H9 (cell line): ENCODE measurements around the gene TSPAN11. TPM values are rescaled to one million over a fixed set of nuclear protein-coding genes. Genes with fewer than 3 reads are reported as not detected.

ENCODE experiments used
- DNase-seq: peaks from one replicate; pipeline ENCODE4 v3.0.0-alpha.2; 2017
- H2AFZ ChIP-seq: one replicate; pipeline ENCODE4 v1.6.1; 2013; ENCODE audit warnings: mild to moderate bottlenecking, low read length, control low read depth, moderate library complexity
- H2AK5ac ChIP-seq: 2 replicates; pipeline ENCODE4 v1.6.1; 2013; ENCODE audit warnings: low read length, control low read depth, mixed read lengths; ENCODE audit not compliant: insufficient read length
- H2BK120ac ChIP-seq: one replicate; pipeline ENCODE4 v1.6.1; 2013; ENCODE audit warnings: low read depth, mild to moderate bottlenecking, low read length, control low read depth, inconsistent platforms; ENCODE audit not compliant: poor library complexity, severe bottlenecking
- H2BK12ac ChIP-seq: 2 replicates; pipeline ENCODE4 v1.6.1; 2013; ENCODE audit warnings: low read length, control low read depth, mixed read lengths, low read depth; ENCODE audit not compliant: insufficient read length
- H2BK15ac ChIP-seq: 2 replicates; pipeline ENCODE4 v1.6.1; 2013; ENCODE audit warnings: low read depth, low read length, control low read depth
- H2BK20ac ChIP-seq: one replicate; pipeline ENCODE4 v1.6.1; 2013; ENCODE audit warnings: low read depth, mild to moderate bottlenecking, low read length, control low read depth, inconsistent platforms; ENCODE audit not compliant: poor library complexity, severe bottlenecking
- H2BK5ac ChIP-seq: 2 replicates; pipeline ENCODE4 v1.6.1; 2013; ENCODE audit warnings: low read length, control low read depth, mixed read lengths; ENCODE audit not compliant: insufficient read length
- H3K14ac ChIP-seq: 2 replicates; pipeline ENCODE4 v1.6.1; 2013; ENCODE audit warnings: low read length, control low read depth; ENCODE audit not compliant: insufficient read depth
- H3K18ac ChIP-seq: 2 replicates; pipeline ENCODE4 v1.6.1; 2013; ENCODE audit warnings: low read depth, mild to moderate bottlenecking, mixed read lengths, low read length, control low read depth; ENCODE audit not compliant: insufficient read length
- H3K23ac ChIP-seq: 2 replicates; pipeline ENCODE4 v1.6.1; 2013; ENCODE audit warnings: low read length, control low read depth, mixed read lengths, low read depth; ENCODE audit not compliant: insufficient read length
- H3K23me2 ChIP-seq: 2 replicates; pipeline ENCODE4 v1.6.1; 2013; ENCODE audit warnings: low read depth, mild to moderate bottlenecking, mixed read lengths, low read length, control low read depth; ENCODE audit not compliant: insufficient read length, poor library complexity, severe bottlenecking
- H3K27ac ChIP-seq: 2 replicates; pipeline ENCODE4 v1.5.1; 2013; ENCODE audit warnings: low read length, control low read depth, mixed read lengths, low read depth; ENCODE audit not compliant: insufficient read length
- H3K27me3 ChIP-seq: 2 replicates; pipeline ENCODE4 v1.6.1; 2013; ENCODE audit warnings: low read length, control low read depth, inconsistent platforms; ENCODE audit not compliant: insufficient read depth
- H3K4ac ChIP-seq: 2 replicates; pipeline ENCODE4 v1.6.1; 2013; ENCODE audit warnings: low read depth, mild to moderate bottlenecking, control low read depth, inconsistent platforms, low read length, moderate library complexity
- H3K4me1 ChIP-seq: 2 replicates; pipeline ENCODE4 v1.6.1; 2013; ENCODE audit warnings: low read length, control low read depth, inconsistent platforms; ENCODE audit not compliant: insufficient read depth
- H3K4me2 ChIP-seq: 2 replicates; pipeline ENCODE4 v1.6.1; 2013; ENCODE audit warnings: low read length, control low read depth, mixed read lengths; ENCODE audit not compliant: insufficient read length, insufficient read depth
- H3K56ac ChIP-seq: 2 replicates; pipeline ENCODE4 v1.6.1; 2013; ENCODE audit warnings: low read depth, mild to moderate bottlenecking, mixed read lengths, low read length, control low read depth; ENCODE audit not compliant: insufficient read length
- H3K79me1 ChIP-seq: 2 replicates; pipeline ENCODE4 v1.6.1; 2013; ENCODE audit warnings: low read depth, mild to moderate bottlenecking, moderate library complexity, low read length, control low read depth, inconsistent platforms; ENCODE audit not compliant: insufficient read depth, poor library complexity, severe bottlenecking
- H3K79me2 ChIP-seq: 2 replicates; pipeline ENCODE4 v1.6.1; 2013; ENCODE audit warnings: low read length, control low read depth, inconsistent platforms; ENCODE audit not compliant: insufficient read depth
- H3K9ac ChIP-seq: 2 replicates; pipeline ENCODE4 v1.6.1; 2013; ENCODE audit warnings: low read length, control low read depth, mixed read lengths; ENCODE audit not compliant: insufficient read length; ENCODE audit errors: extremely low read depth
- H3K9me3 ChIP-seq: one replicate; pipeline ENCODE4 v1.6.1; 2013; ENCODE audit warnings: low read depth, low read length, inconsistent platforms; ENCODE audit not compliant: control insufficient read depth
- H3T11ph ChIP-seq: one replicate; pipeline ENCODE4 v1.6.1; 2013; ENCODE audit warnings: mild to moderate bottlenecking, low read length, control low read depth, inconsistent platforms
- H4K20me1 ChIP-seq: one replicate; pipeline ENCODE4 v1.6.1; 2013; ENCODE audit not compliant: control insufficient read depth, insufficient read length, insufficient read depth
- H4K5ac ChIP-seq: 2 replicates; pipeline ENCODE4 v1.6.1; 2013; ENCODE audit warnings: low read depth, mild to moderate bottlenecking, mixed read lengths, low read length, control low read depth; ENCODE audit not compliant: insufficient read length
- H4K8ac ChIP-seq: replicated peaks from 2 replicates; pipeline ENCODE4 v1.6.1; 2013; ENCODE audit warnings: low read length, control low read depth, mixed read lengths, low read depth; ENCODE audit not compliant: insufficient read length
- H4K91ac ChIP-seq: 2 replicates; pipeline ENCODE4 v1.6.1; 2013; ENCODE audit warnings: low read depth, mild to moderate bottlenecking, moderate library complexity, mixed read lengths, low read length, control low read depth; ENCODE audit not compliant: insufficient read length
- H3K27ac Mint-ChIP-seq, 3 experiments: 2 replicates in 2 of 3; 3 replicates in 1 of 3; pipeline ENCODE4 v1.8.0; 2020 to 2021; ENCODE audit warnings: mixed read lengths in 3 of 3, mild to moderate bottlenecking in 1 of 3, moderate library complexity in 1 of 3
- H3K27me3 Mint-ChIP-seq: 2 replicates; pipeline ENCODE4 v1.8.0; 2021; ENCODE audit warnings: low read depth, mild to moderate bottlenecking, moderate library complexity, mixed read lengths
- H3K36me3 Mint-ChIP-seq, 3 experiments: 2 replicates in 2 of 3; 3 replicates in 1 of 3; pipeline ENCODE4 v1.8.0; 2020 to 2021; ENCODE audit warnings: low read depth in 3 of 3, mixed read lengths in 3 of 3; ENCODE audit not compliant: insufficient read depth in 1 of 3
- H3K4me1 Mint-ChIP-seq, 2 experiments: 2 replicates each; pipeline ENCODE4 v1.8.0; 2020; ENCODE audit warnings: mixed read lengths in 2 of 2
- H3K4me3 Mint-ChIP-seq, 2 experiments: 2 replicates in 1 of 2; 3 replicates in 1 of 2; pipeline ENCODE4 v1.8.0; 2020 to 2021; ENCODE audit warnings: mild to moderate bottlenecking in 2 of 2, mixed read lengths in 2 of 2, moderate library complexity in 1 of 2
- H3K9me3 Mint-ChIP-seq, 2 experiments: 2 replicates in 1 of 2; 3 replicates in 1 of 2; pipeline ENCODE4 v1.8.0; 2020; ENCODE audit warnings: mild to moderate bottlenecking in 2 of 2, mixed read lengths in 2 of 2, moderate library complexity in 1 of 2
- WGBS: extraction: QIAGEN DNeasy Blood & Tissue Kit; methylation state at CpG from one replicate; pipeline ENCODE4 v1.1.7; 2013; ENCODE audit warnings: missing lambda C conversion rate, low lambda C conversion rate, mixed read lengths; ENCODE audit not compliant: insufficient read length; ENCODE audit errors: extremely low coverage; 5-methylcytosine and 5-hydroxymethylcytosine counted together
- total RNA-seq: library from RNA; stranded (reverse); gene quantifications from 2 replicates; pipeline ENCODE4 v1.2.1, GENCODE V29; 2021
- TF ChIP-seq, protein P1 (sequence below): fragments of 200-600 bp; sonication (generic); conservative IDR thresholded peaks from 3 replicates; pipeline ENCODE4 v1.8.0; 2021; ENCODE audit warnings: antibody characterized with exemption, mild to moderate bottlenecking

TSPAN11 gene
- total RNA-seq, 1 experiment from 2014 or later, result 4.2 TPM

DNA sequence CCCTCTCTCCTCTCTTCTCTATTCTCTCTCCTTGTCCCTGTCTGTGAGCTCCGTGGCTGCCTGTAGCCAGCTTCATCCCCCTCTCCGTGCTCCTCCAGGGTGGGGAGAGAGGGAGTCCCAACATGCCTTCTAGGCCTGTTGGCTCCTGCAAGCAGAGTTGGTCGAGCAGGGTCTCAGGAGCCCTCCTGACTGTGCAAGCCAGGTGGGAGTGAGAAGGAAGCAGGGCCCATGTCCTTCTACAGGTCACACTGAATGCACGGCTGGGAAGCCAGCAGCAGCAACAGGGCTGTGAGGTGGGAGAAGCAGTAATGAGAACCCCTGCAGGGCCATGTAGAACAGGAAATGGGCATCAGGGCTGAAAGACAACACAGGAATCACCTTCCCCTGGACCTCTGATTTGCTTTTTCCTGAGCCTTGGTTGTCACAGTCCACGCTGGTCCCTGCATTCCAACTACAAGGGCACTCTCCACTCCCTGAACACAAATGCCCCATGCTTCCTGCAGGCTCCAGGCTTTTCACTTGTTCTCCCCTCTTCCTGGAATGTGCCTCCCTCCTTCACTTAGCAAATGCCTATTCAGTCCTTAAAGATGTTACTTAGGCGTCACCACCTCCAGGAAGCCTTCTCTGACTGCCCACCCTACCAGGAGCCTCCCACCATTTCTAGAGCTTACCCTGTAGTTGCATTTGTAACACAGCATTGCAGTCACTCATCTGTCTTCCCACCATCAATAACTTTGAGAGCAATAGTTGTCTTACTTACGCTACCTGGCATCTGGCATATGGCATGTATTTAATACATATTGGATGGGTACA, 51.2 kb downstream of the TSPAN11 start:
- Mint-ChIP-seq H3K36me3 (no peaks in the 10 kb centered on the region), H3K4me3 (no peak overlapping the region), H3K4me1 (peaks cover 22 to 26% of the 10 kb centered on the region in 2 experiments), H3K27me3 (peaks cover 6% of the 10 kb centered on the region), H3K27ac (peak overlapping the region in 2 of 3 experiments; percentile 28 to 57; a peak in 2 of 7 replicates), H3K9me3 (no peaks in the 10 kb centered on the region)
- no peak overlapping the region for H3K56ac ChIP-seq
- H2AK5ac ChIP-seq, result no peak overlapping the region
- H3K18ac ChIP-seq, result no peak overlapping the region
- H2BK12ac ChIP-seq, result no peak overlapping the region
- H3K9me3 ChIP-seq, result no peaks in the 10 kb centered on the region
- H4K91ac ChIP-seq, result no peak overlapping the region
- H3K23ac ChIP-seq, result no peak overlapping the region
- H4K20me1 ChIP-seq, result no peaks in the 10 kb centered on the region
- H3K9ac ChIP-seq, result no peak overlapping the region
- no peaks in the 10 kb centered on the region; the same call in 1 of the 2 replicates for H3K4me1 ChIP-seq
- no peaks in the 10 kb centered on the region for H3K79me1 ChIP-seq
- no peak overlapping the region for H4K8ac ChIP-seq
- no peak overlapping the region for H3K4ac ChIP-seq
- H3K23me2 ChIP-seq, result no peaks in the 10 kb centered on the region
- no peak overlapping the region for H2BK20ac ChIP-seq
- H2BK15ac ChIP-seq, result no peak overlapping the region
- no peak overlapping the region for H3K4me2 ChIP-seq
- H2BK5ac ChIP-seq, result no peak overlapping the region
- H3K27ac ChIP-seq, result no peak overlapping the region
- H2BK120ac ChIP-seq, result no peak overlapping the region
- no peak overlapping the region for H3T11ph ChIP-seq
- no peak overlapping the region for H4K5ac ChIP-seq
- H3K14ac ChIP-seq, result no peak overlapping the region
- H3K79me2 ChIP-seq, result no peaks in the 10 kb centered on the region
- no peak for DNase-seq
- TF ChIP-seq, protein P1, sequence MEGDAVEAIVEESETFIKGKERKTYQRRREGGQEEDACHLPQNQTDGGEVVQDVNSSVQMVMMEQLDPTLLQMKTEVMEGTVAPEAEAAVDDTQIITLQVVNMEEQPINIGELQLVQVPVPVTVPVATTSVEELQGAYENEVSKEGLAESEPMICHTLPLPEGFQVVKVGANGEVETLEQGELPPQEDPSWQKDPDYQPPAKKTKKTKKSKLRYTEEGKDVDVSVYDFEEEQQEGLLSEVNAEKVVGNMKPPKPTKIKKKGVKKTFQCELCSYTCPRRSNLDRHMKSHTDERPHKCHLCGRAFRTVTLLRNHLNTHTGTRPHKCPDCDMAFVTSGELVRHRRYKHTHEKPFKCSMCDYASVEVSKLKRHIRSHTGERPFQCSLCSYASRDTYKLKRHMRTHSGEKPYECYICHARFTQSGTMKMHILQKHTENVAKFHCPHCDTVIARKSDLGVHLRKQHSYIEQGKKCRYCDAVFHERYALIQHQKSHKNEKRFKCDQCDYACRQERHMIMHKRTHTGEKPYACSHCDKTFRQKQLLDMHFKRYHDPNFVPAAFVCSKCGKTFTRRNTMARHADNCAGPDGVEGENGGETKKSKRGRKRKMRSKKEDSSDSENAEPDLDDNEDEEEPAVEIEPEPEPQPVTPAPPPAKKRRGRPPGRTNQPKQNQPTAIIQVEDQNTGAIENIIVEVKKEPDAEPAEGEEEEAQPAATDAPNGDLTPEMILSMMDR, result no peak
- H3K27me3 ChIP-seq, result no peaks in the 10 kb centered on the region
- no CpG with 5 or more reads among the region's 7 CpGs for WGBS
- no peak overlapping the region for H2AFZ ChIP-seq
